ENCODE measurements around the gene FXYD1. TPM values are rescaled to one million over a fixed set of nuclear protein-coding genes. Genes with fewer than 3 reads are reported as not detected.

The FXYD1 gene
- total and polyA plus RNA-seq, 2 of the 8 experiments (the other 6 are each of a cell fraction or from before 2014, with no cell fraction given): 1.6 to 8.1 TPM

DNA sequence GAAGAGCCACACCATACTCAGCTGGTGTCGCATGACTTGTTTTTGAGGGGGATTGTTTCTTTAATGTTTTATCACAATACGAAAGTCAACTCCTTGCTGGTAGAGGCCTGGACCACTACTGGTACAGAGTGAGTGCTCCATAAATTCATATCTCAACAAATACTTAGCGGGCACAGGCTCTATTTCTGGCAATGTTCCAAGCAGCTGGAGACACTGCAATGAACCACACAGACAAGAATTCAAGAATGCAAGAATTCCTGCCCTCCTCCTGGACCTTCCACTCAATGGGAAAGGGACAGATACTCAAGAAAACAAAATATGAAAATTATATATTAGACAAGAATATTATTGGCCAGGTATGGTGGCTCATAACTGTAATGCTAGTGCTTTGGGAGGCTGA, 10.8 kb downstream of the FXYD1 start:
- Histone ChIP-seq H2AK5ac (ENCODE audit: low read depth, low read length) (no peak overlapping the region), H3K4me1 (replicated peaks in 1 of 4; ENCODE audit: control insufficient read depth in 3 of 4, insufficient read depth in 4 of 4, low read length in 3 of 4) (peaks cover 4 to 25% (median 18%) of the 10 kb centered on the region in 4 experiments), H2BK5ac (ENCODE audit: low read depth, low read length) (no peak overlapping the region), H3K23me2 (ENCODE audit: low read depth, low read length) (peaks cover 7% of the 10 kb centered on the region; the same call in 1 of the 2 replicates), H3K9ac (replicated peaks in 1 of 4; ENCODE audit: extremely low read depth in 1 of 4, low read depth in 3 of 4, low read length in 3 of 4) (no peak overlapping the region), H2BK12ac (ENCODE audit: low read depth, low read length) (no peak overlapping the region), H3K18ac (ENCODE audit: extremely low read depth, low read length) (no peak overlapping the region), H3K14ac (ENCODE audit: insufficient read length) (no peak overlapping the region), H4K5ac (ENCODE audit: insufficient read length, low read depth, low read length) (no peak overlapping the region), H3K4me3 (ENCODE audit: extremely low read depth in 1 of 4, insufficient read depth in 2 of 4, low read depth in 3 of 4, low read length in 4 of 4) (no peak overlapping the region), H3K4me2 (ENCODE audit: insufficient read depth in 1 of 2, low read depth in 2 of 2, low read length in 2 of 2) (no peak overlapping the region), H2BK20ac (ENCODE audit: low read length) (no peak overlapping the region), H3K36me3 (ENCODE audit: control insufficient read depth in 2 of 4, insufficient read depth in 4 of 4, low read length in 3 of 4) (no peaks in the 10 kb centered on the region), H2BK15ac (ENCODE audit: low read length) (no peak overlapping the region), H3K27me3 (replicated peaks in 1 of 4; ENCODE audit: control insufficient read depth in 3 of 4, extremely low read depth in 1 of 4, insufficient read depth in 3 of 4, low read length in 3 of 4) (peaks cover 0 to 5% (median 4%) of the 10 kb centered on the region in 4 experiments; a peak in 4 of 7 replicates), H2BK120ac (replicated peaks; ENCODE audit: low read depth, low read length) (no peak overlapping the region), H3K56ac (replicated peaks; ENCODE audit: insufficient read length, low read depth, low read length) (no peak overlapping the region), H4K20me1 (replicated peaks in 1 of 2; ENCODE audit: control insufficient read depth in 1 of 2, insufficient read depth in 2 of 2, low read length in 2 of 2) (peaks cover 0 to 3% of the 10 kb centered on the region in 2 experiments), H3K27ac (ENCODE audit: low read depth, low read length) (no peak overlapping the region), H3K23ac (ENCODE audit: insufficient read length) (no peak overlapping the region), H3K79me1 (ENCODE audit: low read depth, low read length) (no peaks in the 10 kb centered on the region; the same call in 1 of the 2 replicates), H3K9me3 (ENCODE audit: insufficient read depth in 2 of 2, low read depth in 1 of 2, low read length in 1 of 2) (no peaks in the 10 kb centered on the region), H2AFZ (ENCODE audit: low read length) (no peak overlapping the region), H3K4ac (replicated peaks; ENCODE audit: insufficient read length, low read depth, low read length) (no peak overlapping the region), H4K91ac (replicated peaks; ENCODE audit: insufficient read length, low read length) (no peak overlapping the region), H3K79me2 (ENCODE audit: control insufficient read depth in 1 of 2, insufficient read depth in 2 of 2, low read length in 2 of 2) (no peaks in the 10 kb centered on the region), H4K8ac (ENCODE audit: extremely low read depth, insufficient read depth, low read length) (no peak overlapping the region)
- FAIRE-seq: no peak
- 89% methylated on average over 3 of the region's 3 CpGs; no CpG with 5 or more reads in 1 of the 2 experiments for WGBS, 2 experiments (ENCODE audit: extremely low coverage in 1 of 2, insufficient coverage in 1 of 2, insufficient read length in 1 of 2, insufficient replicate concordance in 2 of 2, low coverage in 1 of 2, low lambda C conversion rate in 2 of 2, missing lambda C conversion rate in 1 of 2)
- TF ChIP-seq RNF2 (IDR thresholded peaks at IDR 0.05; ENCODE audit: borderline replicate concordance, low read depth, low read length, missing control alignments, poor library complexity, severe bottlenecking) (no peak), EGR1 (IDR thresholded peaks at IDR 0.05; ENCODE audit: borderline replicate concordance, low read depth, low read length) (no peak), KDM1A (IDR thresholded peaks at IDR 0.05; ENCODE audit: borderline replicate concordance, low read length) (no peak), TAF7 (optimal IDR thresholded peaks at IDR 0.05; ENCODE audit: borderline replicate concordance, low read depth, low read length) (no peak), JUN (IDR thresholded peaks at IDR 0.05; ENCODE audit: low read depth, low read length) (no peak), BRCA1 (IDR thresholded peaks at IDR 0.05; ENCODE audit: low read depth, low read length) (no peak), CTBP2 (IDR thresholded peaks at IDR 0.05; ENCODE audit: borderline replicate concordance, insufficient read depth, insufficient read length, low read length) (no peak), SIN3A (conservative IDR thresholded peaks at IDR 0.05 in 1 of 2, IDR thresholded peaks at IDR 0.05 in 1 of 2; ENCODE audit: low read depth in 1 of 2, low read length in 2 of 2) (no peak), CBX5 (IDR thresholded peaks at IDR 0.05; ENCODE audit: low read depth, low read length) (no peak), TEAD4 (IDR thresholded peaks at IDR 0.05; ENCODE audit: low read depth, low read length) (no peak), CREB1 (IDR thresholded peaks at IDR 0.05) (no peak)
- no peak for DNase-seq (ENCODE audit: low read depth in 1 of 2, low spot score in 2 of 2)
- CTCF ChIA-PET (ENCODE audit: partially characterized antibody): interaction anchor here (0.8 to 3.3 kb wide), 6 partner anchors 8 to 94 kb away, joined by 3 to 17 read pairs (median 4); partner anchors contain the start of gene LGI4
- POLR2A ChIA-PET (ENCODE audit: partially characterized antibody): interaction anchor here (0.7 to 0.9 kb wide), 2 partner anchors 19 to 97 kb away, joined by 3 to 4 read pairs; no protein-coding TSS in a partner anchor

Data from H1 (cell line).